ENCODE measurements around the gene PROK2. TPM values are rescaled to one million over a fixed set of nuclear protein-coding genes. Genes with fewer than 3 reads are reported as not detected.

Gene PROK2
- not detected in 2 replicates for total RNA-seq

GRCh38 chr3:71784914-71785531 lies at the start of gene PROK2:
Gene PROK2, minus strand, starts transcription at chr3:71785148. Its CDS starts 96 bp downstream, at chr3:71785052.

GRCh38 chr3:71753701-71754609 lies 31.0 kb downstream of the PROK2 start, which contains the start of gene GPR27:
Gene GPR27, plus strand, starts transcription at chr3:71753855. Its CDS starts 195 bp downstream, at chr3:71754050.

GRCh38 chr3:71725271-71725991 lies 59.5 kb downstream of the PROK2 start, which contains the start of gene EIF4E3:
Gene EIF4E3, minus strand, starts transcription at chr3:71725402. Its CDS starts 35 bp downstream, at chr3:71725367.

Small RNAs within 50 kb of the gene (small RNA-seq; reads per million reads assigned to genes)
- gene RN7SL271P (ENCODE audit: low replicate concordance), result not detected

Other genes starting within 250 kb of the PROK2 start
- gene FOXP1, start 201.4 kb downstream of the PROK2 start, total RNA-seq, result 100 and 133 TPM in 2 replicates
- gene EIF4E3, start 59.7 kb downstream of the PROK2 start, total RNA-seq, result 0.72 and 1.8 TPM in 2 replicates
- gene GPR27, start 31.3 kb downstream of the PROK2 start, total RNA-seq, result under 0.01 TPM in 1 of 2 replicates, not detected in the other